ENCODE data around the gene CFAP47.

- TF ChIP-seq POLR2AphosphoS5 (IDR thresholded peaks at IDR 0.05; ENCODE audit: low read depth, low read length) (no peak), SIN3A (IDR thresholded peaks at IDR 0.05; ENCODE audit: borderline replicate concordance, insufficient read depth, low read length) (no peak)
Measured at GRCh38 chrX:36310136-36310535, 390.6 kb downstream of the CFAP47 start.
